ENCODE measurements around the gene SEMA4D.
A peak's percentile ranks its signal among the peaks of the same experiment; 100 is the strongest.

SEMA4D gene

DNA sequence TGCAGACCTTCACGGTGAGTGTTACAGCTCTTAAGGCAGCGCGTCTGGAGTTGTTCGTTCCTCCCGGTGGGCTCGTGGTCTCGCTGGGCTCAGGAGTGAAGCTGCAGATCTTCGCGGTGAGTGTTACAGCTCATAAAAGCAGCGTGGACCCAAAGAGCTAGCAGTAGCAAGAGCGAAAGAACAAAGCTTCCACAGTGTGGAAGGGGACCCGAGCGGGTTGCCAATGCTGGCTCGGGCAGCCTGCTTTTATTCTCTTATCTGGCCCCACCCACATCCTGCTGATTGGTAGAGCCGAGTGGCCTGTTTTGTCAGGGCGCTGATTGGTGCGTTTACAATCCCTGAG is 18.3 kb downstream of the SEMA4D start:
- peak; percentile 79 for DNase-seq

DNA sequence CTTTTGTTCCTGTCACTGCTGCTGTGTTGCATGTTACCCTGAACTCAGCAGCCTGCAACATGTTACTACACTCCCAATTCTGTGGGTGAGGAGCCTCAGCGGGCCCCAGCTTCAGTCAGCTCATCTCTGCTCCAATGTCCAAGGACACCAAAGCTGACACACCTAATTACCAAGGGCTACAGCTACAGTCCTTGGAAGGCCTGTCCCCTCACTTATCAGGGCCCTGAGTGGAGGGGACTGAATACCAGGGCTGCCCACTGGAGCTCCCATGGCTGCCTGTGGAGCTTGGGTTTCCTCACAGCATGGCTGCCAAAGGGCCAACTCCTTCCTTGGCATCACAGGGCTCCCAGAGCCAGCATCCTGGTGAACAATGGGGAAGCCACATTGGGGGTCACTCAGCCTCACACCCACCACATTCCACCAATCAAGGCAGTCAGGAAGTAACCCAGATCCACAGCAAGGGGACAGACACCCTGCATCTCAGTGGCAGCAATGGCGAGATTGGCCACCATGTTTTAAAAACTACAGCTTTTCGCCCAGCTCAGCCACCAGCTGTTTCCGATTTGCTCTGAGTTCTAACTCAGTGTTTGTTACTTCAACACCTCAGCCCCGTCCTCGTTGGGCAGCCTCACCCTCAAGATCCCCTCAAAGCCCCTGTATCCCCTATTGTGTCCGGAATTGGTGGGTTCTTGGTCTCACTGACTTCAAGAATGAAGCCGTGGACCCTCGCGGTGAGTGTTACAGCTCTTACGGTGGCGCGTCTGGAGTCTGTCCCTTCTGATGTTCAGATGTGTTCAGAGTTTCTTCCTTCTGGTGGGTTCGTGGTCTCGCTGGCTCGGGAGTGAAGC is 18.9 kb downstream of the SEMA4D start:
- DNase-seq = peak; percentile 86

DNA sequence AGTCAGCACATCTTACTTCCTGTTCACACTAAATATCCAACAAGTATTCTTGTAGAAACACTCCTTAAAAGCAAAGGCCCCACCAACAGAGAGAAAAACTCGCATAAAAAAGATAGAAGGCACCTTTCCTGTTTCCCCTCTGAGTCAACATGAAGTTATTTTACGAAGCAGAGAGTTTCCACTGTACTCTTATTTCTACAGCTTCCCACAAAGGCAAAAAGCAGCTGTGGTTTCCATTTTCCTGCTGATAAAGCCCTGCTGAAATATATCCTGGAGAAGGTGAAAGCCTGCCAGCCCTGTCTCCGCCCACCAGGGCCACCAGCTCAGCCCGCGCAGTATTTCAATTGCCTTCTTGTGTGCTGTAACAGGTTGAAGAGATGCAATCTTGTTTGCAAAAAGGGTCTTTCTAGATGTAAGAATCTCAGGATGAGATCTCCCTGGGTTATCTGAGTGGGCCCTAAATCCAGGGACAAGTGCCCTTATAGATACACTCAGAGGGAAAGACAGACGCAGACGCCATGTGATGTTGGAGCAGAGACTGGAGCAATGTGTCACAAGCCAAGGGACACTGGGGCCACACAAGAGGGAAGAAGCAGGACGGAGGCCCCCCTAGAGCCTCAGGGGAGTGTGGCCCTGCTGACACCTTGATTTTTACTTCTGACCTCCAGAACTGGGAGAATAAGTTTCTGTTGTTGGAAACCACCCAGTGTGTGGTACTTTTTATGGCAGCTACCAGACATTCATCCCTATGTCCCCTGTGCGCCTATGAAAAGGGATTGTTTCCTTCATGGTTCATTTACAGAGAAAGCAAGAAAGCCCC is 19.9 kb downstream of the SEMA4D start:
- DNase-seq = peak; percentile 79

DNA sequence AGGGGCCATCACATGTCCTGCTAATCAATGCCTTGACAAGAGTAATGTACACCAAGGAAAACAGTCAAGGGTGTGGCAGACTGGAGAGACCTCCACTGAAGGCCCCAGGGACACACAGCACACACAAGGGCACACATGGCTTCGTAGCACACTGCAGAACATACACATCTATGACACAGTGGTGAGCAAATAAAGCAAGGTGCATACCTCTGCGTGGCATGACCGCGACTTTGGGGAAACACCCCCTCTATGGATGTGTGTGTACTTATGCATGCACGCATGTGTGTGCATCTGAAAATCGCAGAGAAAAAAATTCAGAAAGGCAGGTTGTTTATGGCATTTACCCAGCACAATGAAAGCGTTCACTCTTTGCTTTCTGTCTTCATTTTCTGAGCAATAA is 20.5 kb downstream of the SEMA4D start:
- DNase-seq = peak; percentile 66

DNA sequence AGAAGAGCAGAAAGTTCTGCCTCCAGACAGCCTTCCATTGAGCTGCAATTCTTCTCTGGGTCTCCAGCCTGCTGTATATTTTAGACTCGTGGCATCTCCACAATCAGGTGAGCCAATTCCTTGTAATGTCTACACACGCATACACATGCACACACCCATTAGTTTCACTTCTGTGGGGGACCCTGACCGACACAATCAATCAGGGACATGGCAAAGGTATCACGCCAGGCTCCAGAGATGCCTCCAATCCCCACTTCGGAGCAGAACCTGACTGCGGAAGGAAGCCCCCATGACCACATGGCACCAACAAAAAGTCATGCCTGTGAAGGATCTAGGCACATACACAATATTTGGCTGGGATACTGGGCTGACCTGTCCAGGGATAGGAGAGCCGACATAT is 21.4 kb downstream of the SEMA4D start:
- no peak for DNase-seq

DNA sequence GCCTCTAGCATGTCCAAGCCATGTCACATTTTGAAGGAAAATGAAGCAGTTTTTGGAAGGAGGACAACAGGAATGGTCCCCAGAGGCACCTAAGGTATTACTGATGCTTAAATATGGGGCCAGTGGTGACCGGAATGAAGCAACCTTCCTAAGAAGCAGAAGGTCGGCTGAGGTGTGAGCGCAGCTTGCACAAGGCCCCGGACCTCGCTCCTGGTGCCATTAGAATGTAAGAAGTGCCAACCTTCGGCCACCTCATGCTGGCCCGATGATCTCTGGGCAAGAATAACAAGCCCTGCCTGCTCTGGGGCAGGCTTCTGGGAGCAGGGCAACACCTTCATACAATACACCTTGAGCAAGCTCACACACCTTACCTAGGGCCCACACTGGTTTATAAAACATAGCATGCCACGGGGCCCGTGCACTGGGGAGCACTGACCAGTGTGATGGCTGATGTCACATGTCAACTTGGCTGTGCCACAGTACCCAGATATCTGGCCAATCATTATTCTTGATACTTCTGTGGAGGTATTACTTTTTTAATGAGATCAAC is 21.9 kb downstream of the SEMA4D start:
- peak; percentile 49 for DNase-seq

DNA sequence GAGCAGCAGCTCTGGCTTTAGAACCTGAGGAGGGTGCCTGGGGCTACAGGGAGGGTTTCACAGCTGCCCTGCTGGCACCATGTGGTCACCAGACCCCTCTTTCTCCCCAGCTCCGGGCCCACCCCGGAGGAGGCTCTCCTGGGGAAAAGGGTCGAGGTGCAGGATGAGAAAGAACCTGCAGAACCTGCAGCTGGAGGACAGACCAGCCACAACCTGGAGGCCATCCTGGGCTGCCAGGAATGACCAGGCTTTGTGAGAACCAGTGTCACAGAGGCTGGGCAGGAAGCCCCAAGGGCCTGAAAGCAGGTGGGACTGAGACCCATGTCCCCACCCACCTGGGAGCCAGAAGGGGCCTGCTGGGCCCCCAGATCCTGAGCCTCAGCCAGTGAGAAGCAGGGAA is 23.0 kb downstream of the SEMA4D start:
- DNase-seq = peak; percentile 49

DNA sequence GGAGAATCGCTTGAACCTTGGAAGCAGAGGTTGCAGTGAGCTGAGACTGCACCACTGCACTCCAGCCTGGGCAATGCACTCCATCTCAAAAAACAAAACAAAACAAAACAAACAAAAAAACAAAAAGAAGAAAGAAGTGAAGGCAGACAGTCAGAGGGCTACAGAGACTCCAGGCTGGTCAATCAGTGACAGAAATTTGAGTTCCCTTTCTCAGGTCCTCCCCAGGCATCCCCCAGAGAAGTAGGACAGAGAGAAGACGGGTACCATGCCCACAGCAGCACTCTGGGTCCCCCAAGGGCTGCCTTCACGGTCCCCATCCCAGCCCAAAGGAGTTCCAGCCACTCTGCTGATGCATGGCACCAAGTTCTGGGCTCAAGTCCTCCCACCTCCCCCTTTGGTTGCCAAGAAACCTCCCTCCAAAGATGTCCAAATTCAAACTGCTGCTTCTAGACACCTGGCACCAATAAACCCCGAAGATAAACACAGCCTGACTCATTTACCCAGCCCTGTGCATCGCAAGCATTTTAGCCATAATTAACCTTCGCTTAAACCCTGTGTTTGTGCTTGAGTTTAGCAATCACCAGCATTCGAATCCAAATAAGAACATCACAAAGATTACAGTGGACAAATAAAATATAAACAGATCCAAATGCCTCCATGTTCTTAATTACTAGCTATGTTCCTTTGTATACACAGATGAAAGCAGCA is 24.0 kb downstream of the SEMA4D start:
- DNase-seq = peak; percentile 48

DNA sequence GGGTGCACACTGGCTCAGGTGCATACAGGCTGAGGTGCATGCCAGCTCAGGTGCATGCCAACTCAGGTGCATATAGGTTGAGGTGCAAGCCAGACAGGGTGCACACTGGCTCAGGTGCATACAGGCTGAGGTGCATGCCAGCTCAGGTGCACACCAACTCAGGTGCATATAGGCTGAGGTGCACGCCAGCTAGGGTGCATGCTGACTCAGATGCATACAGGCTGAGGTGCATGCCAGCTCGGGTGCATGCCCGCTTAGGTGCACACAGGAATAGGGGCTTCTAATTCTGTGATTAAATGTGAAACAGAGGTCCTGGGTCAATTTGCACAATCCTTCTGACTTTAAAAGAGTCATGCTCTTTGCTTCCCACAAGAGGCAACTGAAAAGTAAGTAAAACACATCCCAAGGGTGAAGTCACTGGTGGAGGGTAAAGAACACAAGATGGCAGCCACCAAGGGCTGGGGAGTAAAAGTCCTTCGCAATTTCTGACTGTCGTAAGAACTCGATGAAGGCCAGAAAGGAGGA is 26.1 kb downstream of the SEMA4D start:
- peak; percentile 49 for DNase-seq

DNA sequence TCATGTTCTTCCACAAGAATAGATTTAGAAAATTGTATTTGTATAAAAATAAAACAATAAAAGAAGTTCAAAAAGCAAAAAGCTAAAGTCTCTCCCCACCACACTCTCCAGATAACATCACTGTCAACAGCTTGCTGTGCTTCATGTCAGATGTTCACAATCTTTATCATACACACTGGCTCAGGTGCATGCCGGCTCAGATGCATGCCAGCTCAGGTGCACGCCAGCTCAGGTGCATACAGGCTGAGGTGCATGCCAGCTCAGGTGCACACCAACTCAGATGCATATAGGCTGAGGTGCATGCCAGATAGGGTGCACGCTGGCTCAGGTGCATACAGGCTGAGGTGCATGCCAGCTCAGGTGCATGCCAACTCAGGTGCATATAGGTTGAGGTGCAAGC is 26.5 kb downstream of the SEMA4D start:
- DNase-seq = peak; percentile 35

DNA sequence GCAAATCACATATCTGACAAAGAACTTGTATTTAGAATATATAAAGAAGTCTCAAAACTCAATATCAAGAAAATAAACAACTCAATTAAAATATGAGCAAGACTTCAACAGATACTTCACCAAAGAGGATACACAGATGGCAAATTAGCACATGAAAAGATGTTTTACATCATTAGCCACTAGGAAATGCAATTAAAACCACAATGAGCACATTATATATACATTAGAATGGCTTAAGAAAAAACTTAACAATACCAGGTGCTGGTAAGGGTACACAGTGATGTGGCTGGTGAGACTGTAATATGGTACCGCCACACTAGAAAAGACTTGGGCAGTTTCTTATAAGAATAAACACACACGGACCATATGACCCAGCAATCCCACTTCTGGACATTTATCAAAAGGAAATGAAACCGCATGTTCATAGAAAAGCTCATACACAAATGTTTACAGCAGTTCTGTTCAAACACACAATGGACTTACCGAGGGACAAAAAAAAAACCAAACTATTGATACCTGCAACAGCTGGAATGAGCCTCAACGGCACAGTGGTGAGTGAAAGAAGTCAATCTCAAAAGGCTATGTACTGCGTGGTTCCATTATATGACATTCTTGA is 27.6 kb downstream of the SEMA4D start:
- DNase-seq = peak; percentile 26

DNA sequence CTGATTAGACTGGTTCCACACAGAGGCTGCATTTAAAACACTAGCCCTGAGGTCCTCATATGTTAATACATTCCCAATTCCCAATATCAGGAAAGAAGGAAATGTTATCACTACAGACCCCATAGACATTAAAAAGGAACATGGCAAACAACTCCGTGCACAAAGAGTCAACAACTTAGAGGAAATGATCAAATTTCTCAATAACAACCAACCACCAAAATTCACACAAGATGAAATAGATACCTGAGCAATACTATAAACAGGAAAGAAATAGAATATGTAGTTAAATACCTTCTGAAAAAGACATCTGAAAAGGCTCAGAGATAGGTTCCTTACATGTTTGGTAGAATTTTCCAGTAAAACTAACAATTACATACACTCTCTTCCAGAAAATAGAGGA is 28.9 kb downstream of the SEMA4D start:
- DNase-seq = no peak

DNA sequence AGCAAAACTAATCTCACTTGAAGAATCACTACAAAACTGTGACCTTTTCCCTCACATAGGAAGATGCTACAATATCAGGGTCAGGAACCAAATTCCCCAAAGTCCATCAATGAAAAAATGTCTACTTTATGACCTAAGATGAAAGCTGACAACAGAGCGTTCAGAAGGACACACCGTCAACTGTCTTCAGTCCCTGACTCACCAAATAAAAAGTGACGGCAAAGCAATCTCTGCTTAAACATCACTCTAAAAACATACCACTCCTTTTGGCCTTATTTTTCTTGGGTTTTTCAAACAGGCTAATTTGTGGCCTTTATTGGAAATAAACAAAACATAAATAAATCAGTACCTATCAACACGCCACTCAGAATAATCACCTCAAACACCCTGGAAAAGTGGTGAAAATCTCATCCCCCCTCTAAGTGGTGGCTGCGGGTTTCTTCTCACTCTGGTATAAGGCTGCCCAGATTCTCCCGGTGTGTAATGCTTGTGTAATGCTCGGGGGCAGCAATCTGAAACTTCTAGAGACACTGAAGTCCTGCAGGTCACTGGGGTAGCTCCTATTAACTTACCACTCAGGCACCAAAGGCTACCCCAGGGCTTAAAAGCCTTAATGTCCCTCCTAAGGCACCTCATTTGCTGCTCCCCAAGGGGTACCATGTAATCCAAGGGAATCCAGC is 29.5 kb downstream of the SEMA4D start:
- DNase-seq = peak; percentile 50

DNA sequence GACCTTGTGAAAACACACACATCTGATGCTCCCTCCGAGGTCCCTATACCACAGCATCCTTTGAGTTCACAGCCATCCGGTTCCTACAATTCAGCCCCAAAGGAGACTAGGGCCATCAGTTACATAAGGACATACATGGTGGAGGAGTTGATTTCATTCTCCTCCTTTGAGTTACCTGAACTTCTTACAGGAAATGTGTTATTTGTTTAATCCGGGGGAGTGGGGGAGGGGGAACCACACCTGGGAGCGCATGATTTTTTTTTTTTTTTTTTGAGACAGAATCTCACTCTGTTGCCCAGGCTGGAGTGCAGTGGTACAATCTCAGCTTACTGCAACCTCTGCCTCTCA is 30.7 kb downstream of the SEMA4D start:
- DNase-seq = no peak

DNA sequence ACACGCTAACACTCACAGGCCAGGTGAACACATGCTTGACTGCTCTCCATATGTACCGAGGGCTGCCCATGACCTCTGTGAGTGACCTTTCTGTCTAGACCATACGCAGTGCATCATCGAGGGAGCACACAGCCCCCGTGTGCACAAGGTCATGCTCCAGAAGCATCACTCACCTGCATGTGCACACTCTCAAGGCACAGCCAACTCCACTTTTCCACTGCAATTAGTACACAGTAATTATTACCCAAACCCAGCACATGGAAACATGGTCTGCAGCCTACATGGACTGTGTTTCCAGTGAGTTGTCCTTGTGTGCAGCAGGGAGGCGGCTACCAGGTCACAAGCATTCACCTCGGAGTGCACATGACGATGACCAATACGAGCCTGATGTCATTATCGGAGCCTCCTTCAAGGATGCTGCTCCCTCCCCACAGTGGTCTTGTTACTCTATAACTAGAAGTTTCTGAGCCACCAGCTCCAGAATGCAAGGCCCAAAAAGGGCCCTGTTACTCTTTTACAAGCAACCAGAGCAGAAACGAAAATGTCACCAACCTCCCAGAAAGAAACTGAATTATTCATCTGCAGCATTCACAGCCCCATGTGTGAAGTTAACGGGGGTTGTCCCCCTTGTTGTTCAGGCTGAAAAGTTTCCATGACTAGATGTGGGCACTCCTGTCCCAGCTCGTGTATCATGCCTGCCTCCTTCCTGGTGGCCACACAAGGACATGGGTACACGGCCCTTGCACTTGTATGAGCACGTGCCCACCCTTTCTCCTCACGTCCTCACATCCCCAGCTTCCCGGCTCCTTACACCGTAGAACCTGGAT is 31.2 kb downstream of the SEMA4D start:
- DNase-seq = peak; percentile 76

DNA sequence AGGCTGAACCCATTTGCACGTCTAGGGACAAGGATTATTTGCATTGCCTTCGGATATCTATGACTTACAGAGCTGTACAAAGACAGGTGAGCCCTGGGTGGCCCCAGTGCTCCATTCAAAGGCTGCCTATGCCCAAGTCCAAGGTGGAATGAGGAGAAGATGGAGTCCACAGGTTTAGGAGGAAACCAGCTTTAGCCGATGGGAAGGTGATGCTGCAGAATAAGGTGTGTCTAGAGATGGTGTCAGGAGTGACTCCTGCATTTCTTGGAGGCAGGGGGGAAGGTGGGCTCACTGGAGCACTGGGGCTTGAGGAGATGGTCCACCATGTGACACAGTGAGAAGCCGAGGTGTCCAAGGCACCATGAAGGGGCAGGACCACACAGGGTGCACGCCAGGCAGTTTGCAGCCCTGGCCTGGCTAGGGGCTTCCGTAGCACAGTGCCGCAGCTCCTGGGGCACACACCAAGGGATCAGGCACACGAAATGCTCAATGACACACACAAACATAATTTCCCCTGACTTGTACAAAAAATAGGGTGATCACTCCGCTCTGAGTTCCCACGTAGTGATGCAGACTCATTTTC is 32.1 kb downstream of the SEMA4D start:
- peak; percentile 50 for DNase-seq

DNA sequence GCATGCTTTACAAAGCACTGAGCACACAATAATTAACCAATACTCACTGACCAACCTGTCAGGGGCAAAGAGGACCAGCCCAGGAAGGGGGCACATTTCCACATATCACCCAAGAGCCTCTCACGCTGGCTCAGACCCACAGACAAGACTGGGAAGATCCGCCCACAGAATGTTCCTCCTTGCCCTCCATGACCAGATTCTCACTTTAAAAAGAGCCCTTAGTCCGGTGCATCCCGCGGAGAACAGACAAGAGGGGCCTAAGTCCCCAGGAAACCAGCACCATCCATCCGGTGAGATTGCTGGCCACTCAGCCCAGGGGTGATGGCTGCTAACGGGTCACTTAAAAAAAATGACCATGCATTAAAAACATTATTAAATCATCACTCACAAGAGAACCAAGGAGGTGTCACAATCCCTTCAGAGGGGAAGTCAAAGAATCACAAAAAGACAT is 32.9 kb downstream of the SEMA4D start:
- DNase-seq = peak; percentile 52

DNA sequence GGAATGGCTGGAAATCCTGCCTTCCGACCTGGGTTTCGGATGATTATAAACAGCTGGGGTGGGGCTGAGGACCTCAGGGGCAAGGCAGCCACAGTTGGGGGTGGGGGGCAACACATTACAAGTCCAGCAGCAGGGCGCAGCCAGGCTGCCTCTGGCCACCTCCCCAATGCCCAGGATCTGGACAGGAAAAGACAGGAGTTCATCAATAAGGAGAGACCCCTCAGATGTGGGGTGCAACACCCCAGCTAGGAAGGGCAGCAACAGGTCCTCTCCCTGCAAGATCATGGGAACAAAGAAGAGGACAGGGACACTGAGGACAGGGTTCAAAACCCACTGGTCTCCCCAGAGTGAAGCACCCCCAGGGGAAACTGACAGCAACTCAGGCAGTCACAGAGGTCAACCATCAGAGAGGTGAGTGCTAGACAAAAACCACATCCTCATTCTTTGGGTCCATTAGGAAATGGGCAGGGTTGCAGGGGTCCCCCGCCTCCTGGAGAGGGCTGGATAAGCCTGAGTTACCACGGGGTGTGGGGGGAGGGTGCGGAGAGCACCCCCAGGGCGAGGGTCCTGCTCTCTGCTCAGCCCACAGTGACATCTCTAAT is 33.5 kb downstream of the SEMA4D start:
- DNase-seq = peak; percentile 57

DNA sequence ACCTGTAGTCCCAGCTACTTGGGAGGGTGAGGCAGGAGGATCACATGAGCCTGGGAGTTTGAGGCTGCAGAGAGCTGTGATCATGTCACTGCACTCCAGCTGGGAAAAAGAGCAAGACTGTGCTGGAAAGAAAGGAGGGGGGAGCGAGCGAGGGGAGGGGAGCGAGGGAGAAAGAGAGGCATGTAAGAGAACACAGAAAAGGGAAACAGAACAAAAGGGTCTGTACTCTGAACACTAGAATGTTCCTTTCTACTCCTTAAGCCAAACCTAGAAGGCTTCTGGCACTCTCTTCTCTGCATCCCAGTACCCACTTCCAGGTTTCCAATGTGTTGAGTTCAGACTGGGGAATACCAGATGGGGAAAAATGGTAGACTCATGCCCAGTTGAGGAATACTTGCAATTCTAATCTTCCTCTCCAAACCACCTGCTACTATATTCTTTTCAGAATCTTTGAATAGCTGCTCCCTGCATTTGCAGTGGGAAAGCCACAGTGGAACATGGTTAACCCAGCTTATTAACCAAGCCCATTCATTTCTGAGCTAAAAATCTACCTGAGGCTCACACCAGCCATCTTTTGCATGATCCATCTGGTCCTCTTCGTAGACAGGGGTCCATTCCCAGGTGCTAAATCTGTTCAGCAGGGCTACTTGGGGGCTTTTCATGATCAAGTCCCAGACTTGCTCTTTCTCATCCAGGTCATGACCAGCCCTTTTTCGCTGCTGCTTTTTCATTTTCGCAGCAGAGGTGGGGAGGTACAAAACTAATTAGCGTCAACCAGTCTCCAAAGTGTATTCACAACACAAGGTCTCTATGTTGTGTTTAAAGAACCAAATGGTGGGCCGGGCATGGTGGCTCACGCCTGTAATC is 34.9 kb downstream of the SEMA4D start:
- no peak for DNase-seq

Measured in activated CD8-positive, alpha-beta memory T cell treated with anti-CD3 and anti-CD28 coated beads, Interleukin-2, amount 50 U/mL, for 48 hours (primary cell).